GM19099 (cell line): ENCODE results near the gene ZNF528.

Source experiments
- POLR2A ChIP-seq: IDR thresholded peaks from 3 replicates; pipeline ENCODE4 v1.6.1; 2011; ENCODE audit warnings: low read depth; ENCODE audit not compliant: insufficient read length; ENCODE audit errors: extremely low read depth

Gene ZNF528

DNA sequence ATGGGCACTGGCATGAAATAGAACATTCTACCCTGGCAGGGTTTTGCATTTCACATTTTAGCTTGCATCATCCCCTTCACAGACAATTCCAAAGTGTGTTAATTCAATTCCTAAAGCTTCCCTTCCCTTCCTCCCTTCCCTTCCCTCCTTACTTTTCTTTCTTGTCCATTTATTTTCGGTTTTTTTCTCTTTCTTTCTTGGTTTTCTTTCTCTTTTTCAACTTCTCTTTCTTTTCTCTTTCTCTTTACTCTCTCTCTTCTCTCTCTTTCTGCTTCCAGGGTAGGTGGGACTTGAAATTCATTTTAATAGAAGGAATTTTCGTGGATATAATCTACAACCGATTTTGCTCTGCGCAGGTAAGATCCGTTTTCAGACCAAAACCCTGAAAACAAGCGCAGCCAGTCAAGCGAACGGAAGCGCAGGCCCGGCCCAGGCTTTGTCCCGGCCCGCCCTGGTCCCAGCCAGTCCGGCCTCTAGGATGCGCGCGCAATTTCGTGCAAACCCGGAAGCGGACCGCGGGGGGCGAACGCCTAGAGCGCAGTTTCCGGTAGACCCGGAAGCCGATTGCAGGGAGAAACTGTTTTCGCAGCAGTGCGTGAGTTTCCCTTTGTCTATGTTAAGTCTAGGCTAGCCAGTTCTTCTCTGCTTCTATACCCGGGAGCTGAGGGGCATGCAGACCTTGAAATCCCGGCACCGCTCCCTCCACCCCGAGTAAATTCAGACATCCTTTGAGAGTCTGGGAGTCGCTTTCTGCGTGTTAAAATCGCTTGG is at the start of gene ZNF528:
Gene ZNF528 (plus strand): TSS at position 540 of the 771 bp plus-strand sequence. CDS start 4,165 bp downstream, outside the sequence.
- peak; percentile 64 for TF ChIP-seq POLR2A

DNA sequence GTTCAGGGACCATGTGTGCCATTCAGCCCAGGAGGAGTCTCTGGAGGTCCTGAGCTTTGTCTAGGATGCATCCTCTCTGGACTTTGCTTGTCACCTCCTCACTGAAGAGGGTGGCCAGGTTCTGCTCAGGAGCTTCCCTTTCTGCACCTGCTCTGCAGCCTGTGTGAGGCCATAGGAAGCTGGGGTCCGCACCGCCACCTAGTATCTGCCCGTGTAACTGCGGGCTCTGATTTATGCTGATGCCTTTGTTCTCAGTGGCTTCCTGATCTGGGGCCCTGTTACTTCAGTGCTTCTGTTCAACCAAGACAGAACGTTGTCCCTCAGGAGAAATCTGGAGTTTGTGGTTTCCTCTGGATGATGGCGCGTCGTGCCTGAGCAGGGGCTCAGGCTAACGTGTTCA is 46.1 kb upstream of the ZNF528 start:
- TF ChIP-seq POLR2A, result no peak

DNA sequence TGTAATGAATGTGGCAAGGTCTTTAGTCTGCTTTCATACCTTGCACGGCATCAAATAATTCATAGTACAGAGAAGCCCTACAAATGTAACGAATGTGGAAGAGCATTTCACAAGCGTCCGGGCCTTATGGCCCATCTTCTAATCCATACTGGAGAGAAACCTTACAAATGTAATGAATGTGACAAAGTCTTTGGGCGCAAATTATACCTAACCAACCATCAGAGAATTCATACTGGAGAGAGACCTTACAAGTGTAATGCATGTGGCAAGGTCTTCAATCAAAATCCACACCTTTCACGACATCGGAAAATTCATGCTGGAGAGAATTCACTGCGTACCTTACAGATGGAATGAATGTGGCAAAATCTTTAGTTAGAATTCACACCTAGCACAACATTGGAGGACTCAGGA is 31.2 kb upstream of the ZNF528 start:
- TF ChIP-seq POLR2A, result no peak

DNA sequence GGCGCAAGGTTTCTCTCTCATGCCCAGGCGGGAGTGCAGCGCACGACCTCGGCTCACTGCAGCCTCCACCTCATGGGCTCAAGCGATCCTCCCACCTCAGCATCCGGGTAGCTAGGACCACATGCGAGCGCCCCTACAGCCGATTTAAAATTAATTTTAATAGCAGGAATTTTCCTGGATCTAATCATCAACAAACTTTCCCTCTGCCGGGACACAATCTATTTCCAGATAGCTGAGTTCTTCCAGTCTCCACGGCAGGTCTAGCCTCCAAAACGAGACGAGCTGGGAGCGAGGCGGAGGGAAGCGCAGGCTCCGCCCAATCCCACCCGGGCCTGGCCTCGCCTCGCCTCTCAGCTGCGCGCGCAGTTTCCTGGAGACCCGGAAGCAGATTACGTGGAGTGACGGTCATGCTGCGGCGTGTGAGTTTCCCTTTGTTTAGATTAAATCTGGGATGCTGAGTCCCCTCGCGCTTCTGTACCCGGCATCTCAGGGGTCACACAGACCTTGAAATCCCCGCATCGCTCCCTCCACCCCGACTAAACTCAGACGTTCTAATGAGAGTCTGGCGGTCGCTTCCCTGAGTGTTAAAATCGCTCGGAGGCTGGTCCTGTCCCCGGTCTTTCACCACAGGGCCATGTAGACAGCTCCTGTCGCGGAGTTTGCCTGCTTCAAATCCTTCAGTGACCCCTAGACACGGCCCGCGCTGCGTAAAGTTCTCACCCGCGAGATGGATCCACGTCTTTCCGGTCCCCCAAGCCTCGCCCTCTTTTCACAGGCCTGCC is 27.9 kb upstream of the ZNF528 start, which contains the start of gene ZNF880:
Gene ZNF880 (plus strand): TSS at position 365 of the 782 bp plus-strand sequence. CDS start 43 bp downstream, at position 408.
- TF ChIP-seq POLR2A, result peak; percentile 61

DNA sequence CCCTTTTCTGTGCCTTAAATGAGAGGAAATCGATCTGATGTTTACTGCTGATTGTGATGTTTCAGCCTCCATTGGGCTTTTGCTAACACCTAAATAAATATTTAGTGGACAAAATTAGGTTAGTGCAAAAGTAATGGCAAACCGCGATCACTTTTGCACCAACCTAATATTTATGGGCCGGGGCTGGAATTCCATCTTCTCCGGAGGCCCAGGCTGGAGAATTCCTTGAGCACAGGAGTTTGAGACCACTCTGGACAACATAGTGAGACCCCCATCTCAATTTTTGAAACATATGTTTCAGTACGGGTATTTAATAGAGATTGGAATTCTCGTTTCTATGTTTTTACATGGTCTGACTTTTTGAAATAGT is 27.3 kb upstream of the ZNF528 start:
- TF ChIP-seq POLR2A, result no peak

DNA sequence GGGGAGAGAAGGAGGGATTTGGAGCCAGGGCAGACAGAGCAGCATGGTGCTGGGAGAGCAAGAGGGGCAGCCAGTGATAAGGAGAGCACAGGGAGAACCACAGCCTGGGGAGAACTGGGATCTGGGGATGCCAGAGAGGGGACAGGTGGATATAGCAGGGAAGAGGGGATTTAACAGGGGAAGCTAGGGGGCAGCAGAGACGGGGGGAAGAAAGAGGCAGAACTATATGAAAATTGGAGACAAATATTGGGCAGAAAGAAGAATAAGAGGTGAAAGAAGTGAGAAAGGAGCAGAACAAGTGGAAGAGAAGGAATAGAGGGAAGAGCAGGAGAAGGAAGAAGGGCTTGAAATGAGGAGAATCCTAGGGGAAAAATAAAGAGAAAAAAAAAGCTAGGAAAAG is 6.5 kb upstream of the ZNF528 start:
- TF ChIP-seq POLR2A, result no peak

DNA sequence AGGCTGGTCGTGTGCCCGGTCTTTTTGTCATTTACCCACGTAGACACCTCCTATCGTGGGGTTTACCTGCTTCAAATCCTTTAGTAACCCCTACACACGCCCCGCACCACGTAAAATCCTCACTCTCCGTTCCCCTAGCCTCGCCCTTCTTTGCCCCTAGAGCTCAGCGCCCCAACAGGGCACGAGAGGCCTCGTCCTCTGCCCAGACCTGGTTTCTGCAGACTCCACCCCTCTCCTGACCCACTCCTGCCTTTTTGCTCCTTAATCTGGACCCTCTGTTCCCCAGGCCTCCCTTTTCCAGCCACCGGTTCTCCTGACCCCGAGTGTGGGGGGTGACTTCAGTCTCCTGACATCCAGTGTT is 412 bp downstream of the ZNF528 start:
- no peak for TF ChIP-seq POLR2A

DNA sequence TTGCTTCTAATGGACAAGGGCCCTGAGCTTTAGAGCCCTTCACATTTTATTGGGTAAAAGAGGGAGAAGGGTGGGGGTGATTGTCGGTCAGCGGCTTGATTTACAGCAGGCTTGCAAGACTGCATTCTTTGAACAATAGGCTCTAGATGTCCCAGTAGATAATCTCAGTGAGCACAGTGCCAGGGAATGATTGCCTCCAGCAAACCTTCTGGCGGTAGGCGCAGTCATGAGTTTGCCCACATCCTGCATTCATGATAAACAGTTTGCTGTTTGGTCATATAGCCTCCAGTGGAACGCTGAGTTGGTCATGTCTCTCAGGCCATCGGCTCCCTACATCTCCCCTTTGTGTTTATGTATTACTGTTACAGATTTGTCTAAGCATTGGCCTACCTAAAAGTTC is 12.6 kb downstream of the ZNF528 start:
- no peak for TF ChIP-seq POLR2A

DNA sequence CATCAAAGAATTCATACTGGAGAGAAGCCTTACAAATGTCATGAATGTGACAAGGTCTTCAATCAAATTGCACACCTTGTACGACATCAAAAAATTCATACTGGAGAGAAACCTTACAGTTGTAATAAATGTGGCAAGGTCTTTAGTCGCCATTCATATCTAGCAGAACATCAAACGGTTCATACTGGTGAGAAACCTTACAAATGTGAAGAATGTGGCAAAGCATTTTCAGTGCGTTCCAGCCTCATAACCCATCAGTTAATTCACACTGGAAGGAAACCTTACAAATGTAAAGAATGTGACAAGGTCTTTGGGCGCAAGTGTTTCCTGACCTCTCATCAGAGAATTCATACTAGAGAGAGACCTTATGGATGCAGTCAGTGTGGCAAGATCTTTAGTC is 18.1 kb downstream of the ZNF528 start:
- TF ChIP-seq POLR2A, result no peak

DNA sequence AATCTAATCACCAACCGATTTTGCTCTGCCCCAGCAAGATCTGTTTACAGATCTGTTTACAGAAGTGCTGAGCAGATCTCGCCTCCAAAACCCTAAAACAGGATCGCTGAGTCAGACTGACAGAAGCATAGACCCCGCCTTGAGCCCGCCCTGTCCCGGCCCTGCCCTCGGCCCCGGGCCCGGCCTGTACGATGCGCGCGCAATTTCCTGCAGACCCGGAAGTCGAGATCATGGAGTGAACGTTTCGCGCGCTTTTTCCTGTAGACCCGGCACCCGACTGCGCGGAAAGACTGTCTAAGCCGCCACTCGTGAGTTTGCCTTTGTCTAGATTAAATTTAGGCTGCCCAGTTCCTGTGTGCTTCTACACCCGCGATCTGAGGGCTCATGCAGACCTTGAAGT is 31.3 kb downstream of the ZNF528 start, which contains the start of gene ZNF534:
Gene ZNF534 (plus strand): TSS at position 212 of the 400 bp plus-strand sequence. CDS start 2,327 bp downstream, outside the sequence.
- no peak for TF ChIP-seq POLR2A

DNA sequence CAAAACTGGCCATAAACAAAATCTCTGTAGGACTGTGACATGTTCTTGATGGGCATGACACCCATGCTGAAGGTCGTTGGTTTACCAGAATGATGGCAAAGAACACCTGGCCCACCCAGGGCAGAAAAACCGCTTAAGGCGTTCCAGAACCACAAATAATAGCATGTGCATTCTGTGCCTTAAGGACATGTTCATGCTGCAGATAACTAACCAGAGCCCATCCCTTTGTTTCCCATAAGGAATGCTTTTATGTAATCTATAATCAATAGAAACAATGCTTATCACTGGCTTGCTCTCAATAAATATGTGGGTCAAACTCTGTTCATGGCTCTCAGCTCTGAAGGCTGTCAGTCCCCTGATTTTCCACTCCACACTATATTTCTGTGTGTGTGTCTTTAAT is 44.5 kb downstream of the ZNF528 start:
- TF ChIP-seq POLR2A, result no peak

DNA sequence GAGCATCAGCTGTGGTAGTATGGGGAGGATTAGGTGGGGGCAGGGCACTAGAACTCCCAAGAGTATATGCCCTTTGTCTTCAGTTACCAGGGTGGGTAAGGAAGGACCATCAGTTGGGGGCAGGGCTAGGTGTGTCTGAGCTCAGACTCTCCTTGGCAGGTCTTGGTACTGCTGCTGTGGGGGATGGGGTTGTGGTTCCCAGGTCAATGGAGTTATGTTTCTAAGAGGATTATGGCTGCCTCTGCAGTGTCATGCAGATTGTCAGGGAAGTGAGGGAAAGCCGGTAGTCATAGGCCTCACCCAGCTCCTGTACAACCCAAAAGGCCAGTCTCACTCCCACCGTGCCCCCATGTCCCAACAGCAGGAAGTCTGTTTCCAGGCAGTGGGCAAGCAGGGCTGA is 46.9 kb downstream of the ZNF528 start:
- TF ChIP-seq POLR2A, result no peak

DNA sequence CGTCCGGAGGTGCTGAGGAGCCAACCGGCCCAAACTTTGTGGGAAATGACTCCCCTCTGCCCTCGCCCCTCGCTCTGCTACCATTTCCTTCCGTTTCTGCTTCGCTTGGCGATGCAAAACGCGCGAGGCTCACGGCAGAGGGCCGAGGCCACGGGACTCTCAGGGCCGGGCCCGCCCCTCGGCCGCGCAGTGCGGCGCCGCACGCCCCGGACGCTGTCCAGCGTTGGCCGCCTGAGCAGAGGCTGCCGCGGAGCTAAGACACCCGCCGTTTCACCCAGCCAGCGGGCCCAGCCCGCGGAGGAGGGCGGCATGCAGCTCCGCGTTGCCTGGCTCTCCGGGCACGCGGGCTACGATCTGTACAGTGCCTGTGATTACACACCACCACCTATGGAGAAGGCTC is 53.6 kb downstream of the ZNF528 start:
- TF ChIP-seq POLR2A, result no peak

DNA sequence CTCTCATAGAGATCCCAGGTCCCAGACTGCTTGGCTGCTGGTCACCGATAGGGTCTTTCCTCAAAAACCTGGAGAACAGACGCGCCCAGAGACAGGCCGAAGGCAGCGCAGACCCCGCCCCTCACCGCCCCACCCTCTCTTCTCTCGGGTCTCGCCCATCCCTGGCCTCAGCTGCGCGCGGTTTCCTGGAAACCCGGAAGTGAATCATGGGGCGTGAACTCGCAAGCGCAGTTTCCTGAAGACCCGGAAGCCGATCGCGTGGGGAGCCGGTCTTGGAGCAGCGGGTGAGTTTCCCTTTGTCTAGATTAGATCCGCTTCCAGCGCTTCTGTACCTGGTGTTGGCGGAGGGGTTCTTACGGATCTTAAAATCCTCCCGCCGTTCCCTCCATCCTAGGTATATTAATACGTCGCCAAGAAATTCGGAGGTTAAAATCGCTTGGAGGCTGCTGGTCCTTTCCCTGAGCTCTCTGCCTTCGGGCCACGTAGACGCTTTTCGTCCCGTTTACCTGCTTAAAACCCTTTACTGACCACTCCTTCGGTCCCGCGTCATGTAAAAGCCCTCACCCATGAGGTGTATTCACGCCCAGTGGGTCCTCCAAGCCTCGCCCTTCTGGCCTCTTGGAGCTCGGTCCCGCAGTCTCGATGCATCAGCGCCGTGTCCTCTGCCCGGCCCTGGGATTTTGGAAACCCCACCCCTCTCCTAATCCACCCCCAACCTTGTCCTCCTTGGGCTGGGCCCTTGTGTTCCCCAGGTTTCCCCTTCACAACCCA is 55.9 kb downstream of the ZNF528 start, which contains the start of gene ZNF578:
Gene ZNF578 (plus strand): TSS at position 230 of the 771 bp plus-strand sequence. CDS start 48,293 bp downstream, outside the sequence.
- no peak for TF ChIP-seq POLR2A
